Liver (tissue), 3 donors: ENCODE data around the gene CEACAM6.

Experiments used
- CTCF ChIP-seq: fragments of 150-350 bp; IDR thresholded peaks from 2 replicates; pipeline ENCODE4 v1.5.1; 2017; ENCODE audit warnings: improper control_type of control experiment, low read depth, low read length; ENCODE audit not compliant: missing input control
- EGR1 ChIP-seq, 2 donors: IDR thresholded peaks; 2 replicates each; pipeline ENCODE4 v1.6.1; 2016 to 2018; ENCODE audit warnings: antibody characterized with exemption in 2 of 2, low read depth in 2 of 2
- GABPA ChIP-seq, 2 donors: IDR thresholded peaks in 1 of 2; conservative IDR thresholded peaks in 1 of 2; 2 replicates each; pipeline ENCODE4 v1.6.1; 2016; ENCODE audit warnings: antibody characterized with exemption in 2 of 2, mild to moderate bottlenecking in 1 of 2, moderate library complexity in 1 of 2
- HNF4A ChIP-seq, 2 donors: conservative IDR thresholded peaks; 2 replicates each; pipeline ENCODE4 v1.6.1; 2016; ENCODE audit warnings: antibody characterized with exemption in 2 of 2, mild to moderate bottlenecking in 2 of 2
- HNF4G ChIP-seq: IDR thresholded peaks from 2 replicates; pipeline ENCODE4 v1.6.1; 2016; ENCODE audit warnings: antibody characterized with exemption
- JUND ChIP-seq, 2 donors: IDR thresholded peaks; 2 replicates each; pipeline ENCODE4 v1.6.1; 2016; ENCODE audit warnings: antibody characterized with exemption in 2 of 2
- MAX ChIP-seq: IDR thresholded peaks from 2 replicates; pipeline ENCODE4 v1.6.1; 2016; ENCODE audit warnings: antibody characterized with exemption
- NR2F2 ChIP-seq: IDR thresholded peaks from 2 replicates; pipeline ENCODE4 v1.6.1; 2016; ENCODE audit warnings: antibody characterized with exemption
- RAD21 ChIP-seq, 2 donors: IDR thresholded peaks; 2 replicates each; pipeline ENCODE4 v1.6.1; 2016; ENCODE audit warnings: antibody characterized with exemption in 2 of 2, mild to moderate bottlenecking in 2 of 2
- REST ChIP-seq: IDR thresholded peaks from 2 replicates; pipeline ENCODE4 v1.6.1; 2016; ENCODE audit warnings: antibody characterized with exemption, mild to moderate bottlenecking
- RXRA ChIP-seq, 2 donors: IDR thresholded peaks; 2 replicates each; pipeline ENCODE4 v1.6.1; 2017 to 2018; ENCODE audit warnings: antibody characterized with exemption in 2 of 2, mild to moderate bottlenecking in 1 of 2
- SP1 ChIP-seq: IDR thresholded peaks from 2 replicates; pipeline ENCODE4 v1.6.1; 2018; ENCODE audit warnings: antibody characterized with exemption, mild to moderate bottlenecking
- TAF1 ChIP-seq: conservative IDR thresholded peaks from 2 replicates; pipeline ENCODE4 v1.6.1; 2016; ENCODE audit warnings: antibody characterized with exemption, mild to moderate bottlenecking
- ZBTB33 ChIP-seq: IDR thresholded peaks from 2 replicates; pipeline ENCODE4 v1.6.1; 2016; ENCODE audit warnings: antibody characterized with exemption
- donor health status: healthy.
- donor health status: healthy.

GRCh38 chr19:41735071-41735600, 20.2 kb upstream of the CEACAM6 start:
- TF ChIP-seq CTCF = no peak
- TF ChIP-seq HNF4A (conservative IDR thresholded peaks at IDR 0.05) = no peak
- no peak for TF ChIP-seq MAX
- no peak for TF ChIP-seq RXRA (IDR thresholded peaks at IDR 0.05)
- no peak for TF ChIP-seq NR2F2
- TF ChIP-seq EGR1 (IDR thresholded peaks at IDR 0.05; ENCODE audit: low read depth in 2 of 2) = no peak
- no peak for TF ChIP-seq ZBTB33
- TF ChIP-seq RAD21 (IDR thresholded peaks at IDR 0.05) = no peak
- TF ChIP-seq SP1 = no peak
- TF ChIP-seq GABPA (IDR thresholded peaks at IDR 0.05 in 1 of 2, conservative IDR thresholded peaks at IDR 0.05 in 1 of 2) = no peak
- TF ChIP-seq TAF1 = no peak
- TF ChIP-seq REST = no peak
- no peak for TF ChIP-seq HNF4G
- no peak for TF ChIP-seq JUND (IDR thresholded peaks at IDR 0.05)
